ENCODE measurements around the gene DAB1.

DNA sequence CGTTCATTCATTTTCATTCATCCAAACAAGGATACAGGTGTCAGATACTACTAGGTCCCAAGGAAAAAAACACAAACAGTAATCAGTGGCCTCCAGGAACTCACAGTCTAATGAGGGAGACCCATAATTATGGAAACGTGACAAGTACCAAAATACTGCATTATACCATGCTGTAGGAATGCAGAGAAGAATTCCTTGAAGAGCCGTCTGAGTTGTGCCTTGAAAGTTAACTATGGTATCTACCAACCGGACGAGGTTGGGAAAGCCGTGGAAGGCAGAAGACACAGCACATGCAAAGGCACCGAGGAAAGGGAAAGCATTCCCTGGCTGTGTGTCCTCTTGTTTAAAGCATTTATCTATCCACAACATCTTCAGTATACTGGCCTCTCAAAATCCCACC lies 206.0 kb downstream of the DAB1 start:
- no peak for TF ChIP-seq EZH2 (IDR thresholded peaks at IDR 0.05)
- no peak for TF ChIP-seq CTCF (IDR thresholded peaks at IDR 0.05 in 2 of 3, conservative IDR thresholded peaks at IDR 0.05 in 1 of 3; ENCODE audit: borderline replicate concordance in 1 of 3, insufficient read depth in 1 of 3, low read depth in 2 of 3, low read length in 2 of 3)
- no peak for TF ChIP-seq SIN3A (IDR thresholded peaks at IDR 0.05; ENCODE audit: low read depth)
- TF ChIP-seq ZNF274 (IDR thresholded peaks at IDR 0.05; ENCODE audit: low read depth, low read length): no peak
- TF ChIP-seq SP1 (IDR thresholded peaks at IDR 0.05; ENCODE audit: low read depth): no peak
- TF ChIP-seq POLR2A (IDR thresholded peaks at IDR 0.05; ENCODE audit: borderline replicate concordance, extremely low read depth, insufficient read depth, insufficient read length): no peak
- TF ChIP-seq, protein P1, sequence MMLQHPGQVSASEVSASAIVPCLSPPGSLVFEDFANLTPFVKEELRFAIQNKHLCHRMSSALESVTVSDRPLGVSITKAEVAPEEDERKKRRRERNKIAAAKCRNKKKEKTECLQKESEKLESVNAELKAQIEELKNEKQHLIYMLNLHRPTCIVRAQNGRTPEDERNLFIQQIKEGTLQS (IDR thresholded peaks at IDR 0.05): no peak

Data from HCT116 (cell line).